Measurements from ENCODE around the gene RNF187. TPM values are rescaled to one million over a fixed set of nuclear protein-coding genes. Genes with fewer than 3 reads are reported as not detected.

Gene RNF187
- total RNA-seq, 2 experiments from 2014 or later = 114 to 155 TPM

- ChIA-PET CTCF (no interaction called here), POLR2A (no interaction called here)
- Mint-ChIP-seq H3K27ac (no peak overlapping the region), H3K9me3 (ENCODE audit: low read depth) (peaks cover 4% of the 10 kb centered on the region), H3K4me3 (no peak overlapping the region), H3K27me3 (peaks cover 3% of the 10 kb centered on the region), H3K4me1 (no peaks in the 10 kb centered on the region), H3K36me3 (ENCODE audit: low read depth) (no peaks in the 10 kb centered on the region)
- intact Hi-C loops (cut with DNase I, micrococcal nuclease) = no loop called here
- DNase-seq (no peak), ATAC-seq (no peak)
These were observed 51.6 kb downstream of the RNF187 start for GRCh38 chr1:228538831-228539230.

GRCh38 chr1:228540161-228540917 is 53.2 kb downstream of the RNF187 start:
- ChIA-PET CTCF (interaction anchor here (0.6 to 0.7 kb wide), 2 partner anchors 12 to 14 kb away, joined by 3 read pairs; no protein-coding TSS in a partner anchor), POLR2A (no interaction called here)
- no peaks in the 10 kb centered on the region for H3K36me3 Mint-ChIP-seq (ENCODE audit: low read depth)
- no peak for ATAC-seq
- H3K27me3 Mint-ChIP-seq = peaks cover 4% of the 10 kb centered on the region
- H3K4me3 Mint-ChIP-seq = no peak overlapping the region
- no peaks in the 10 kb centered on the region for H3K4me1 Mint-ChIP-seq
- intact Hi-C loops (cut with DNase I, micrococcal nuclease) = no loop called here
- H3K27ac Mint-ChIP-seq = no peak overlapping the region
- DNase-seq = no peak
- peaks cover 4% of the 10 kb centered on the region for H3K9me3 Mint-ChIP-seq (ENCODE audit: low read depth)

- Mint-ChIP-seq H3K4me3 (no peak overlapping the region), H3K9me3 (ENCODE audit: low read depth) (peaks cover 5% of the 10 kb centered on the region), H3K27me3 (peaks cover 4% of the 10 kb centered on the region), H3K4me1 (no peaks in the 10 kb centered on the region), H3K36me3 (ENCODE audit: low read depth) (no peaks in the 10 kb centered on the region), H3K27ac (no peak overlapping the region)
- ChIA-PET CTCF (no interaction called here), POLR2A (no interaction called here)
- ATAC-seq (no peak), DNase-seq (no peak)
- intact Hi-C loops (cut with DNase I, micrococcal nuclease) = no loop called here
These were observed 54.5 kb downstream of the RNF187 start for GRCh38 chr1:228541725-228542124.

GRCh38 chr1:228542376-228542775 is 55.2 kb downstream of the RNF187 start:
- ChIA-PET POLR2A (no interaction called here), CTCF (no interaction called here)
- Mint-ChIP-seq H3K9me3 (ENCODE audit: low read depth) (peaks cover 1% of the 10 kb centered on the region), H3K27me3 (peaks cover 1% of the 10 kb centered on the region), H3K36me3 (ENCODE audit: low read depth) (no peaks in the 10 kb centered on the region), H3K4me3 (no peak overlapping the region), H3K4me1 (no peaks in the 10 kb centered on the region), H3K27ac (no peak overlapping the region)
- intact Hi-C loops (cut with DNase I, micrococcal nuclease) = no loop called here
- DNase-seq (no peak), ATAC-seq (no peak)

- no peak overlapping the region for H3K27ac Mint-ChIP-seq
- DNase-seq (no peak), ATAC-seq (no peak)
- CTCF ChIA-PET = no interaction called here
- POLR2A ChIA-PET = no interaction called here
- no peak overlapping the region for H3K4me3 Mint-ChIP-seq
- H3K36me3 Mint-ChIP-seq (ENCODE audit: low read depth) = no peaks in the 10 kb centered on the region
- H3K9me3 Mint-ChIP-seq (ENCODE audit: low read depth) = peaks cover 1% of the 10 kb centered on the region
- H3K4me1 Mint-ChIP-seq = no peaks in the 10 kb centered on the region
- peaks cover 1% of the 10 kb centered on the region for H3K27me3 Mint-ChIP-seq
- intact Hi-C loops (cut with DNase I, micrococcal nuclease) = no loop called here
These were observed 55.8 kb downstream of the RNF187 start for GRCh38 chr1:228542981-228543380.

GRCh38 chr1:228543396-228543795 is 56.2 kb downstream of the RNF187 start:
- Mint-ChIP-seq H3K27ac (no peak overlapping the region), H3K9me3 (ENCODE audit: low read depth) (peaks cover 1% of the 10 kb centered on the region), H3K4me1 (no peaks in the 10 kb centered on the region), H3K36me3 (ENCODE audit: low read depth) (no peaks in the 10 kb centered on the region), H3K27me3 (peaks cover 1% of the 10 kb centered on the region), H3K4me3 (no peak overlapping the region)
- POLR2A ChIA-PET = no interaction called here
- no peak for ATAC-seq
- intact Hi-C loops (cut with DNase I, micrococcal nuclease) = no loop called here
- DNase-seq = no peak
- CTCF ChIA-PET = no interaction called here

- Mint-ChIP-seq H3K9me3 (ENCODE audit: low read depth) (peaks cover 1% of the 10 kb centered on the region), H3K4me3 (no peak overlapping the region), H3K36me3 (ENCODE audit: low read depth) (no peaks in the 10 kb centered on the region), H3K27me3 (peaks cover 1% of the 10 kb centered on the region), H3K27ac (no peak overlapping the region), H3K4me1 (no peaks in the 10 kb centered on the region)
- intact Hi-C loops (cut with DNase I, micrococcal nuclease) = no loop called here
- ChIA-PET CTCF (no interaction called here), POLR2A (no interaction called here)
- no peak for DNase-seq
- ATAC-seq = no peak
These were observed 57.1 kb downstream of the RNF187 start for GRCh38 chr1:228544021-228544850.

GRCh38 chr1:228544921-228545591 is 57.9 kb downstream of the RNF187 start:
- ATAC-seq = no peak
- H3K36me3 Mint-ChIP-seq (ENCODE audit: low read depth) = no peaks in the 10 kb centered on the region
- ChIA-PET POLR2A (no interaction called here), CTCF (no interaction called here)
- peaks cover 1% of the 10 kb centered on the region for H3K9me3 Mint-ChIP-seq (ENCODE audit: low read depth)
- DNase-seq = no peak
- H3K4me3 Mint-ChIP-seq = no peak overlapping the region
- H3K27me3 Mint-ChIP-seq = peaks cover 1% of the 10 kb centered on the region
- intact Hi-C loops (cut with DNase I, micrococcal nuclease) = no loop called here
- no peak overlapping the region for H3K27ac Mint-ChIP-seq
- no peaks in the 10 kb centered on the region for H3K4me1 Mint-ChIP-seq

Small RNAs within 50 kb of the gene (microRNA-seq; reads per million reads assigned to microRNA genes)
- gene MIR4666A (ENCODE audit: borderline replicate concordance) = not detected

Other genes starting within 250 kb of the RNF187 start
- gene TRIM11, start 80.5 kb upstream of the RNF187 start, total RNA-seq = 10 to 100 TPM; 27.0 to 33.3 TPM
- 1 to 10 TPM; 1.2 to 1.3 TPM for gene TRIM17, start 70.5 kb upstream of the RNF187 start, total RNA-seq
- gene RHOU, start 248.1 kb downstream of the RNF187 start, total RNA-seq = 1 to 10 TPM; 1.2 TPM

Data from activated CD4-positive, alpha-beta T cell treated with anti-CD3 and anti-CD28 coated beads for 36 hours (primary cell).